SK-N-SH (cell line): ENCODE data around the gene BCL2L11. TPM values are rescaled to one million over a fixed set of nuclear protein-coding genes. Genes with fewer than 3 reads are reported as not detected.

Source experiments
- CTCF ChIA-PET: fragments of 300-600, 350-600 bp; formaldehyde crosslinking; extraction: SDS; loops from one replicate; lab custom pipeline; 2021; lab: Yijun Ruan, JAX
- POLR2A ChIA-PET: fragments of 350-600 bp; sonication (Branson Sonifier 250); formaldehyde crosslinking; extraction: SDS; loops from one replicate; lab custom pipeline; 2020; ENCODE audit warnings: antibody characterized with exemption, inconsistent platforms; lab: Yijun Ruan, JAX
- DNase-seq: peaks from one replicate; pipeline ENCODE4 v3.0.0; 2012
- H2AFZ ChIP-seq: fragments of 200-600 bp; sonication (generic); 2 replicates; pipeline ENCODE4 v1.8.1; 2016; ENCODE audit warnings: antibody characterized with exemption, mild to moderate bottlenecking, low read depth
- H3F3A ChIP-seq: fragments of 200-600 bp; sonication (generic); replicated peaks from 2 replicates; pipeline ENCODE3; 2016; ENCODE audit warnings: antibody characterized with exemption, mild to moderate bottlenecking; ENCODE audit not compliant: insufficient read depth
- H3K27ac ChIP-seq, 2 experiments: fragments of 200-500 bp in 1 of 2; fragments of 200-600 bp in 1 of 2; sonication (Bioruptor generic) in 1 of 2; sonication (generic), shearing (Covaris generic) in 1 of 2; 2 replicates each; pipeline versions ENCODE4 v1.5.1 to v1.6.1; 2014 to 2016; ENCODE audit warnings: low read depth in 2 of 2, inconsistent platforms in 1 of 2, low read length in 1 of 2, mild to moderate bottlenecking in 1 of 2, mixed read lengths in 1 of 2
- H3K27me3 ChIP-seq: fragments of 200-600 bp; sonication (generic), shearing (Covaris generic); 2 replicates; pipeline ENCODE4 v1.6.1; 2016; ENCODE audit warnings: mixed run types; ENCODE audit not compliant: insufficient read depth
- H3K36me3 ChIP-seq, 2 experiments: fragments of 200-500 bp in 1 of 2; fragments of 200-600 bp in 1 of 2; sonication (Bioruptor generic) in 1 of 2; sonication (generic) in 1 of 2; replicated peaks in 1 of 2; 2 replicates each; pipeline versions ENCODE3 to v1.5.1; 2014 to 2016; ENCODE audit warnings: low read length in 1 of 2, mild to moderate bottlenecking in 1 of 2; ENCODE audit not compliant: insufficient read depth in 2 of 2, control insufficient read depth in 1 of 2
- H3K4me1 ChIP-seq, 2 experiments: fragments of 200-500 bp in 1 of 2; fragments of 200-600 bp in 1 of 2; sonication (Bioruptor generic) in 1 of 2; sonication (generic), shearing (Covaris generic) in 1 of 2; 2 replicates each; pipeline versions ENCODE4 v1.5.1 to v1.6.1; 2014 to 2016; ENCODE audit warnings: low read depth in 1 of 2, low read length in 1 of 2, mixed run types in 1 of 2; ENCODE audit not compliant: insufficient read depth in 2 of 2, control insufficient read depth in 1 of 2
- H3K4me2 ChIP-seq: fragments of 200-600 bp; sonication (generic), shearing (Covaris generic); 2 replicates; pipeline ENCODE4 v1.6.1; 2017; ENCODE audit warnings: mixed run types
- H3K4me3 ChIP-seq, 2 experiments: fragments of 200-500 bp in 1 of 2; fragments of 200-600 bp in 1 of 2; sonication (Bioruptor generic) in 1 of 2; sonication (generic), shearing (Covaris generic) in 1 of 2; 2 replicates each; pipeline versions ENCODE4 v1.5.1 to v1.8.1; 2014 to 2016; ENCODE audit warnings: low read depth in 2 of 2, inconsistent platforms in 1 of 2, low read length in 1 of 2, mild to moderate bottlenecking in 1 of 2, mixed read lengths in 1 of 2, moderate library complexity in 1 of 2
- H3K79me2 ChIP-seq: fragments of 200-600 bp; sonication (generic); 2 replicates; pipeline ENCODE4 v1.8.1; 2017; ENCODE audit warnings: mild to moderate bottlenecking; ENCODE audit not compliant: insufficient read depth
- H3K9ac ChIP-seq: fragments of 200-600 bp; sonication (generic); 2 replicates; pipeline ENCODE4 v1.6.1; 2017; ENCODE audit warnings: mixed run types
- H3K9me2 ChIP-seq: fragments of 200-600 bp; sonication (generic); 2 replicates; pipeline ENCODE4 v1.6.1; 2017; ENCODE audit warnings: mixed run types
- H3K9me3 ChIP-seq: fragments of 200-600 bp; sonication (generic); 2 replicates; pipeline ENCODE4 v1.6.1; 2017; ENCODE audit warnings: mixed run types, mild to moderate bottlenecking, moderate library complexity
- H4K20me1 ChIP-seq: fragments of 200-600 bp; sonication (generic); 2 replicates; pipeline ENCODE4 v1.6.1; 2017; ENCODE audit warnings: mild to moderate bottlenecking, mixed run types; ENCODE audit not compliant: insufficient read depth
- EZH2phosphoT487 ChIP-seq: fragments of 200-600 bp; sonication (generic); IDR thresholded peaks from 2 replicates; pipeline ENCODE4 v1.6.1; 2017; ENCODE audit warnings: low read depth, mixed run types, mild to moderate bottlenecking, antibody characterized with exemption, moderate library complexity, borderline replicate concordance
- FOSL2 ChIP-seq: IDR thresholded peaks from 2 replicates; pipeline ENCODE4 v1.4.0; 2012; ENCODE audit warnings: low read depth, mild to moderate bottlenecking, moderate library complexity, borderline replicate concordance
- FOXM1 ChIP-seq: IDR thresholded peaks from 2 replicates; pipeline ENCODE4 v1.4.0; 2012; ENCODE audit warnings: low read depth, mild to moderate bottlenecking
- IRF3 ChIP-seq: fragments of 150-350 bp; IDR thresholded peaks from 2 replicates; pipeline ENCODE4 v1.6.1; 2016; ENCODE audit warnings: mild to moderate bottlenecking, low read depth, low read length
- JUND ChIP-seq: IDR thresholded peaks from 2 replicates; pipeline ENCODE4 v1.4.0; 2012
- MXI1 ChIP-seq: IDR thresholded peaks from 2 replicates; pipeline ENCODE4 v1.6.1; 2012; ENCODE audit warnings: mild to moderate bottlenecking, low read depth, low read length, improper control_type of control experiment
- NFIC ChIP-seq: IDR thresholded peaks from 2 replicates; pipeline ENCODE4 v1.4.0; 2012; ENCODE audit warnings: borderline replicate concordance
- PBX3 ChIP-seq: IDR thresholded peaks from 2 replicates; pipeline ENCODE4; 2012
- POLR2AphosphoS5 ChIP-seq: IDR thresholded peaks from 2 replicates; pipeline ENCODE4 v1.6.1; 2012; ENCODE audit warnings: low read depth, low read length
- REST ChIP-seq: IDR thresholded peaks from 2 replicates; pipeline ENCODE4 v1.6.1; 2012; ENCODE audit warnings: mild to moderate bottlenecking, low read depth, low read length, moderate library complexity
- RFX5 ChIP-seq: IDR thresholded peaks from 2 replicates; pipeline ENCODE4 v1.6.1; 2012; ENCODE audit warnings: mild to moderate bottlenecking, improper control_type of control experiment, low read length
- SIN3A ChIP-seq: IDR thresholded peaks from 2 replicates; pipeline ENCODE4 v1.6.1; 2012; ENCODE audit warnings: low read depth, mild to moderate bottlenecking, low read length, moderate library complexity, borderline replicate concordance
- SMC3 ChIP-seq: IDR thresholded peaks from 2 replicates; pipeline ENCODE4 v1.6.1; 2012; ENCODE audit warnings: low read depth, low read length, improper control_type of control experiment
- USF2 ChIP-seq: fragments of 150-350 bp; IDR thresholded peaks from 2 replicates; pipeline ENCODE4 v1.6.1; 2017; ENCODE audit warnings: antibody characterized with exemption, low read length, low read depth, borderline replicate concordance
- WGBS: methylation state at CpG from one replicate; pipeline ENCODE4 v1.1.6; 2017; ENCODE audit warnings: low lambda C conversion rate; 5-methylcytosine and 5-hydroxymethylcytosine counted together
- polyA plus RNA-seq, 3 experiments: library from polyadenylated mRNA; depleted of rRNA; stranded (reverse); fragments of >200 nt; gene quantifications; 2 replicates each; pipeline ENCODE4 v1.2.3, GENCODE V29; 2012
- TF ChIP-seq, protein P1 (sequence below): IDR thresholded peaks from 2 replicates; pipeline ENCODE4 v1.4.0; 2012; ENCODE audit warnings: low read depth

Gene BCL2L11
- polyA plus RNA-seq, 1 of the 3 experiments (the other 2 are of a cell fraction) = 3.3 TPM

DNA sequence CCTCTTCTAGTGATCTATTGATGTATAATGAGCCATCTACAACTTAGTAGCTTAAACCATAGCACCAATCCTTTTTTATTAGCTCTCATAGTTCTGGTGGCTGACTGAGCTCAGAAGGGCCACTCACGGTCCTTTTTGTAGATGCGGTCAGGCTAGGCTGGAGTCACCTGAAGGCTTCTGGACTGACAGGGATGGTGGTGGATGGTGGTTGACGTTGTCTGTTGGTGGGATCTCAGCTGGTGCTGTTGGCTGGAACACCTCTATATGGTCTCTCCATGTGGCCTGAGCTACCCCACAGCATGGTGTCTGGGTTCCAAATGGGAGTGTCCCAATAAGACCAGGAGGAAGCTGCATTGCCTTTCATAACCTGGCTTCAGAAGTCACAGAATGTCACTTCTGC lies 68.0 kb downstream of the BCL2L11 start:
- H3F3A ChIP-seq = no peaks in the 10 kb centered on the region
- no peaks in the 10 kb centered on the region for H3K9me2 ChIP-seq
- H3K36me3 ChIP-seq = no peaks in the 10 kb centered on the region

DNA sequence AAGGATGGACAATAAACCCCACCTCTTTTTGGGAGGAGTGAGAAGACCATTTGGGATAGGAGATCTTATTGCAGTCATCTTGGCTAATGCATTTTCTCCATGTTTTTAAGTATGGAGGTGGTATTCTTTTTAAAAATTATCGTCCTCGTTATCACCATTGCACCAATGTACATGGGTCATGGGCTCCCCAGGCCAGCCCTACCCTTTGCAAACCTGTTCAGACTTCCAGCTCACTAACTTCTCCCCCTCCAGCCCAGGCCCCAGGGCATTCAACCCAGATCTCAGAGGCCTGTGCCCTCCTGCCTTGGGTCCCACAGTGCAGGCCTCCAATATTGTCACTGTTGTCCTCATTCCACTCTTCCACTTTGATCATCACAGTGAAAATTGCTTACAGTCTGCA lies 68.4 kb downstream of the BCL2L11 start:
- Histone ChIP-seq H3K27ac (no peak overlapping the region), H3K36me3 (no peaks in the 10 kb centered on the region), H3K9me2 (no peaks in the 10 kb centered on the region), H3K27me3 (no peaks in the 10 kb centered on the region), H3K79me2 (no peaks in the 10 kb centered on the region), H4K20me1 (no peaks in the 10 kb centered on the region), H3K4me2 (no peak overlapping the region), H3K9ac (no peak overlapping the region), H3K4me3 (no peak overlapping the region), H3K9me3 (no peaks in the 10 kb centered on the region), H3F3A (no peaks in the 10 kb centered on the region), H2AFZ (no peak overlapping the region), H3K4me1 (no peaks in the 10 kb centered on the region)
- no peak for DNase-seq
- 79% methylated on average over 2 of the region's 2 CpGs for WGBS
- POLR2A ChIA-PET = no interaction called here
- CTCF ChIA-PET = no interaction called here
- TF ChIP-seq PBX3 = no peak
- no peak for TF ChIP-seq IRF3
- no peak for TF ChIP-seq REST
- TF ChIP-seq USF2 = no peak
- TF ChIP-seq, protein P1, sequence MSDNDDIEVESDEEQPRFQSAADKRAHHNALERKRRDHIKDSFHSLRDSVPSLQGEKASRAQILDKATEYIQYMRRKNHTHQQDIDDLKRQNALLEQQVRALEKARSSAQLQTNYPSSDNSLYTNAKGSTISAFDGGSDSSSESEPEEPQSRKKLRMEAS = no peak
- no peak for TF ChIP-seq SMC3
- TF ChIP-seq RFX5 = no peak
- no peak for TF ChIP-seq FOXM1
- no peak for TF ChIP-seq SIN3A
- no peak for TF ChIP-seq EZH2phosphoT487
- no peak for TF ChIP-seq POLR2AphosphoS5
- TF ChIP-seq NFIC = no peak
- no peak for TF ChIP-seq MXI1
- no peak for TF ChIP-seq FOSL2

More for the DNA sequence above, 68.0 kb downstream of the BCL2L11 start:
- Histone ChIP-seq H3K27ac (no peak overlapping the region), H3K27me3 (no peaks in the 10 kb centered on the region), H4K20me1 (no peaks in the 10 kb centered on the region), H3K9ac (no peak overlapping the region), H2AFZ (no peak overlapping the region), H3K4me3 (no peak overlapping the region)
- no peak for DNase-seq
- WGBS = 92% methylated on average over 3 of the region's 3 CpGs
- no peak for TF ChIP-seq IRF3
- no peak for TF ChIP-seq EZH2phosphoT487
- TF ChIP-seq, protein P1 = no peak
- TF ChIP-seq MXI1 = no peak
- no peak for TF ChIP-seq JUND
- TF ChIP-seq, all 33 proteins: peak for 0
- POLR2A ChIA-PET = no interaction called here
- H3K4me2 ChIP-seq = no peak overlapping the region
- CTCF ChIA-PET = no interaction called here
- H3K4me1 ChIP-seq = no peaks in the 10 kb centered on the region
- no peaks in the 10 kb centered on the region for H3K9me3 ChIP-seq
- H3K79me2 ChIP-seq = no peaks in the 10 kb centered on the region
